Calu3 (cell line): ENCODE data around the gene NHLH2. TPM values are rescaled to one million over a fixed set of nuclear protein-coding genes. Genes with fewer than 3 reads are reported as not detected.

ENCODE experiments used
- BruUV-seq: library from RNA; stranded (reverse); fragments of 400-500 nt; replicated peaks from 2 replicates; lab custom pipeline; 2021; lab: Mats Ljungman, UMichigan
- CTCF ChIA-PET: fragments of 300-600 bp; sonication (Branson Sonifier 250); formaldehyde crosslinking; loops from one replicate; lab custom pipeline; 2022; ENCODE audit warnings: antibody characterized with exemption; lab: Charles Lee
- DNase-seq: peaks from one replicate; pipeline ENCODE4 v3.0.0; 2022
- H3K27ac Mint-ChIP-seq: one replicate; pipeline ENCODE4 v1.8.0; 2022; ENCODE audit warnings: mixed read lengths; ENCODE audit not compliant: unreplicated experiment
- H3K27me3 Mint-ChIP-seq: one replicate; pipeline ENCODE4 v1.8.0; 2022; ENCODE audit warnings: mixed read lengths; ENCODE audit not compliant: unreplicated experiment
- H3K36me3 Mint-ChIP-seq: one replicate; pipeline ENCODE4 v1.8.0; 2022; ENCODE audit warnings: mild to moderate bottlenecking, moderate library complexity, mixed read lengths; ENCODE audit not compliant: insufficient read depth, unreplicated experiment
- H3K4me1 Mint-ChIP-seq: one replicate; pipeline ENCODE4 v1.8.0; 2022; ENCODE audit warnings: mild to moderate bottlenecking, low read depth, mixed read lengths; ENCODE audit not compliant: unreplicated experiment
- H3K4me3 Mint-ChIP-seq: one replicate; pipeline ENCODE4 v1.8.0; 2022; ENCODE audit warnings: mild to moderate bottlenecking, low read depth, moderate library complexity, mixed read lengths; ENCODE audit not compliant: unreplicated experiment
- H3K9me3 Mint-ChIP-seq: one replicate; pipeline ENCODE4 v1.8.0; 2022; ENCODE audit warnings: low read depth, mixed read lengths; ENCODE audit not compliant: unreplicated experiment
- CTCF ChIP-seq: fragments of 200-600 bp; IDR thresholded peaks from one replicate; pipeline ENCODE4 v1.8.0; 2022; ENCODE audit warnings: antibody characterized with exemption; ENCODE audit not compliant: unreplicated experiment
- intact Hi-C: fragments of 100-400 bp; cut with micrococcal nuclease; formaldehyde crosslinking; loops from one replicate; pipeline ENCODE4 v1.10.0; 2022; ENCODE audit not compliant: unreplicated experiment
- total RNA-seq: library from RNA; stranded (reverse); gene quantifications from 2 replicates; pipeline ENCODE4 v1.2.3, GENCODE V29; 2022

NHLH2 gene
- total RNA-seq, 1 experiment from 2014 or later: not detected

- intact Hi-C loops: no loop called here
- H3K4me3 Mint-ChIP-seq: no peak overlapping the region
- CTCF ChIA-PET: no interaction called here
These were observed 33.6 kb upstream of the NHLH2 start for GRCh38 chr1:115874497-115874896.

GRCh38 chr1:115873184-115873583, 32.3 kb upstream of the NHLH2 start:
- no peaks in the 10 kb centered on the region for H3K9me3 Mint-ChIP-seq
- H3K36me3 Mint-ChIP-seq: no peaks in the 10 kb centered on the region
- no peak for DNase-seq
- CTCF ChIA-PET: no interaction called here
- H3K27ac Mint-ChIP-seq: no peak overlapping the region
- H3K4me1 Mint-ChIP-seq: no peaks in the 10 kb centered on the region
- no peak overlapping the region for H3K4me3 Mint-ChIP-seq
- peaks cover 25% of the 10 kb centered on the region for H3K27me3 Mint-ChIP-seq
- no peak for TF ChIP-seq CTCF
- intact Hi-C loops: no loop called here
- no TSS peak for BruUV-seq

More at GRCh38 chr1:115874497-115874896, 33.6 kb upstream of the NHLH2 start:
- BruUV-seq: no TSS peak
- DNase-seq: no peak
- Mint-ChIP-seq H3K9me3 (no peaks in the 10 kb centered on the region), H3K27me3 (peaks cover 38% of the 10 kb centered on the region), H3K4me1 (no peaks in the 10 kb centered on the region), H3K36me3 (no peaks in the 10 kb centered on the region), H3K27ac (no peak overlapping the region)
- TF ChIP-seq CTCF: no peak

DNA sequence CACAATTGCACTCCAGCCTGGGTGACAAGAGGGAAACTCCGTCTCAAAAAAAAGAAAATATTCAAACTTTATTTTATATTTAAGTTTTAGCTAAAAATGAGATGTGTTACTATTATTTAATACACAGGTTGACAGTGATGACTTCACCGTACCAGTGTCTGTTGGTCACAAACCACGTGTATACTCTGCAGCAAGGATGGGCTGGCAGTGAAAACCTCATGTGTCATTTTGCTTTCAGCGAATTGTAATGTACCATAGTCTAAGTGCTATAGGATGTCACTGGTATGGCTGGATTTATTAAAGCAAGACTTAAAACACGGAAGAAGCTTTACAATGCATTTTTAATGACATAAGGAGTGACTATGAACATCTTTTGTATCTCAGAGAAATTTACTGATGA, 28.1 kb upstream of the NHLH2 start:
- BruUV-seq: no TSS peak
- H3K36me3 Mint-ChIP-seq: no peaks in the 10 kb centered on the region
- no peaks in the 10 kb centered on the region for H3K9me3 Mint-ChIP-seq
- no peak for TF ChIP-seq CTCF
- H3K27ac Mint-ChIP-seq: no peak overlapping the region
- no peaks in the 10 kb centered on the region for H3K4me1 Mint-ChIP-seq
- intact Hi-C loops: no loop called here
- CTCF ChIA-PET: no interaction called here
- peaks cover 38% of the 10 kb centered on the region for H3K27me3 Mint-ChIP-seq
- DNase-seq: no peak
- no peak overlapping the region for H3K4me3 Mint-ChIP-seq

DNA sequence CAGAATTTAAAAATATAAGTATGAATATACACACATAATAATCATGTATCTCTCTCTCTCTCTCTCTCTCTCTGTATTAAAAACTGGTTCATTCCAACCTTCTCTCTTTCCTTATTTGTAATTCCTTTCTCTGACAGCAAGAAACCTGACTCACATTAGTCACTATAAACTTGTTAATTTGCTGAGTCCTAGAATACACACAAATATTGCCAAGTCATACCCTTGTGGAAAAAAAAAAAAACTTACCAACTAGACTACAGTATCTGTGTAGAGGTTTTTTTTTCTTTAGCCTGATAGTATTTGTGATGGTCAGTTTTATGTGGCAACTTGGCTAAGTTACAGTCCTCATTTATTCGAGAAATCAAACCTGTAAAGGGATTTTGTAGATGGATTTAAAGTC, 26.3 kb upstream of the NHLH2 start:
- intact Hi-C loops: no loop called here
- Mint-ChIP-seq H3K36me3 (no peaks in the 10 kb centered on the region), H3K27ac (no peak overlapping the region), H3K4me1 (no peaks in the 10 kb centered on the region), H3K27me3 (peaks cover 38% of the 10 kb centered on the region), H3K9me3 (no peaks in the 10 kb centered on the region), H3K4me3 (no peak overlapping the region)
- no TSS peak for BruUV-seq
- DNase-seq: no peak
- TF ChIP-seq CTCF: no peak
- CTCF ChIA-PET: no interaction called here
